GM19467 (cell line): ENCODE measurements around the gene RBBP5.
"Not testable (repeated sequence)": the region's sequence is repeated elsewhere in the genome, so short reads cannot be mapped to it uniquely, and the experiment has no call there.

Experiments
- ATAC-seq: cut with Tn5 transposase; IDR thresholded peaks from one replicate; pipeline ENCODE4 v1.9.1; 2021; ENCODE audit warnings: mild to moderate bottlenecking, moderate library complexity; ENCODE audit not compliant: unreplicated experiment

Gene RBBP5, protein sequence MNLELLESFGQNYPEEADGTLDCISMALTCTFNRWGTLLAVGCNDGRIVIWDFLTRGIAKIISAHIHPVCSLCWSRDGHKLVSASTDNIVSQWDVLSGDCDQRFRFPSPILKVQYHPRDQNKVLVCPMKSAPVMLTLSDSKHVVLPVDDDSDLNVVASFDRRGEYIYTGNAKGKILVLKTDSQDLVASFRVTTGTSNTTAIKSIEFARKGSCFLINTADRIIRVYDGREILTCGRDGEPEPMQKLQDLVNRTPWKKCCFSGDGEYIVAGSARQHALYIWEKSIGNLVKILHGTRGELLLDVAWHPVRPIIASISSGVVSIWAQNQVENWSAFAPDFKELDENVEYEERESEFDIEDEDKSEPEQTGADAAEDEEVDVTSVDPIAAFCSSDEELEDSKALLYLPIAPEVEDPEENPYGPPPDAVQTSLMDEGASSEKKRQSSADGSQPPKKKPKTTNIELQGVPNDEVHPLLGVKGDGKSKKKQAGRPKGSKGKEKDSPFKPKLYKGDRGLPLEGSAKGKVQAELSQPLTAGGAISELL

GRCh38 chr1:205121660-205122488, at the start of gene RBBP5:
RBBP5 (minus strand) TSS chr1:205121978; CDS start chr1:205121873, 105 bp downstream.
- peak; percentile 88 for ATAC-seq

DNA sequence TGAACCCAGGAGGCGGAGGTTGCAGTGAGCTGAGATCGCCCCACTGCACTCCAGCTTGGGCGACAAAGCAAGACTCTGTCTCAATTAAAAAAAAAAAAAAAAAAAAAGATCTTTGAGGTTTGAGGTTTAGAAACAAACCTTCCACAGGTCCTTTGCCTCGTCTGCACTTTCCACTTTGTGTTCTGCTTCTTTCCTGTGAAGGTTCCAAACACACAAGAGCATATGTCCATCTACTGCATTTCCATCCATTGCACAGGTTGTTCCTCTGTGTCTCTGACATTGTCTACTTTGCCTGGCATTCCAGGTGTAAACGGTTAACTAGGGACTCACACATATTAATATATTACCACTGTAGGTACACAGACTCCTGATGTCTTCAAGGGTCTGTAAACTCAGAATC, 49.6 kb upstream of the RBBP5 start:
- no peak for ATAC-seq

GRCh38 chr1:205170532-205171269, 48.9 kb upstream of the RBBP5 start:
- no peak for ATAC-seq

DNA sequence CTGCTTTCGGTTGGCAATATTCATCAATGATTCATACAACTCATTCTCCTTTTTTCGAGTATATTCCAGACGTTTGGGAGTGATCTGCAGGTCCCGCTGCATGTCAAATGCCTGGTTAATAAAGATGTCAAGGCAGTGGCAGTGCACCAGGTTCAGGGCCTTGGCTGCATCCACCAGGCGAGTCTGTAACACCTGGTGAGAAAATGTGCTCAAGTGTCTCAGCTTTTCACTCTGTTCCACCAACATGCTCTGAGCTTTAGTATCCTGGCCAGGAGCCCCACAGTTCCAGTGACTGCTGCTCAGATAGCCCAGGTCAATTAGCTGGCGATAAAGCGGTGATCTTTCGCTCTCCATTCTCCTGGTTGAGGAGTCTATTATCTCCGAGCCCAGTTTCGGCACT, 47.5 kb upstream of the RBBP5 start:
- no peak for ATAC-seq

DNA sequence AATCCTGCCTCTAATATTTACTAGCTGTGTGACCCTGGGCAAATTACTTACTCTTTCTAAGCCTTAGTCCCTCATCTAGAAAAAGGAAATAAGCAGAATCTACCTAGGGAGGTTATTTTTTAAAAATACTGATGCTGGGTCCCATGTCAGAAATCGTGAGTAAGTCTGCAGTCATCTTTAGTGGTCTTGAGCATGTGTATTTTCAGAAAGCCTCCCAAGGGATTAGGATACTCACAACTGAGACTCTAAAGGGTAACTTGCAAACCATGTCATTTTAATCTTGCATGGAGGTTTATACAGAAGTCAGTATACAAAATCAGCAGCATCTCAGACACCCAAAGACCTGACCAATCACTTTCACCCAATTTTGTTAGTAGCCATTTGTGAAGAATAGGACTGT, 46.5 kb upstream of the RBBP5 start:
- no peak for ATAC-seq

GRCh38 chr1:205162301-205162700, 40.5 kb upstream of the RBBP5 start:
- no peak for ATAC-seq

DNA sequence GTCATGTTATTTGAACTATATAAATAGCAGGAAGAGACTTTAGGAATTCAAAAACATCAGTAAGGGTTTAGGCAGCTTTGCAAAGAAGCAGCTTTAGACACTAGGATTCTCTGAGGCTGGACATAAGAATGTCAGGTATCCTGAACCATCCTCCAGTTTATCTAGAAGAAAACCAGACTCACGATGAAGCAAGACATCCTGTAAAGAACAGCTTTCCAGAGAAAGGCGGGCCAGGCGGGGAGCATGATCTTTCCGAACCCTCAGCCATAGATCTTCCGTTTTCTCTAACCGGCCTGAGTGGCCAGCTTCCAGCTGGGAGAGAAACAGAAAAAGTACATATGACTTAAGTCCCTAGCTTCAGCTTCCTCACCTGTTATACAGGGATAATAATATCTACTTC, 39.3 kb upstream of the RBBP5 start:
- no peak for ATAC-seq

GRCh38 chr1:205158048-205158616, 36.4 kb upstream of the RBBP5 start:
- ATAC-seq, result no peak

DNA sequence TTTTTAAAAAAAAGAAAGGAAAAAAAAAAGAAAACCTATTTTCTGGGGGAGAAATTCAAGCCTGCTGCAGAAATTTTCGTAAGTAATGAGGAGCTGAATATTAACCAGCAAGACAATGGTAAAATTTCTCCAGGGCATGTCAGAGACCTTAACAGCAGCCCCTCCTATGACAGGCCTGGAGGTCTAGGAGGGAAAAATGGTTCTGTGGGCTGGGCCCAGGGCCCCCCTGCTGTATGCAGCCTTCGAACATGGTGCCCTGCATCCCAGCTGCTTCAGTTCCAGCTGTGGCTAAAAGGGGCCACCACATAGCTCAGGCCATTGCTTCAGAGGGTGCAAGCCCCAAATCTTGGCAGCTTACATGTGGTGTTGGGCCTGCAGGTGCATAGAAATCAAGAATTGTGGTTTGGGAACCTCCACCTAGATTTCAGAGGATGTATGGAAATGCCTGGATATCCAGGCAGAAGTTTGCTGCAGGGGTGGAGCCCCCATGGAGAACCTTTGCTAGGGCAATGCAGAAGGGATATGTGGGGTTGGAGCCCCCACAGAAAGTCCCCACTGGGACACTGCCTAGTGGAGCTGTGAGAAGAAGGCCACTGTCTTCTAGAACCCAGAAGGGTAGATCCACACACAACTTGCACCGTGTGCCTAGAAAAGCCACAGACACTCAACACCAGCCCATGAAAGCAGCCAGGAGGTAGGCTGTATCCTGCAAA, 34.0 kb upstream of the RBBP5 start:
- ATAC-seq, result not testable (repeated sequence)

- ATAC-seq, result no peak
These were observed 30.7 kb upstream of the RBBP5 start for GRCh38 chr1:205152505-205152904.

DNA sequence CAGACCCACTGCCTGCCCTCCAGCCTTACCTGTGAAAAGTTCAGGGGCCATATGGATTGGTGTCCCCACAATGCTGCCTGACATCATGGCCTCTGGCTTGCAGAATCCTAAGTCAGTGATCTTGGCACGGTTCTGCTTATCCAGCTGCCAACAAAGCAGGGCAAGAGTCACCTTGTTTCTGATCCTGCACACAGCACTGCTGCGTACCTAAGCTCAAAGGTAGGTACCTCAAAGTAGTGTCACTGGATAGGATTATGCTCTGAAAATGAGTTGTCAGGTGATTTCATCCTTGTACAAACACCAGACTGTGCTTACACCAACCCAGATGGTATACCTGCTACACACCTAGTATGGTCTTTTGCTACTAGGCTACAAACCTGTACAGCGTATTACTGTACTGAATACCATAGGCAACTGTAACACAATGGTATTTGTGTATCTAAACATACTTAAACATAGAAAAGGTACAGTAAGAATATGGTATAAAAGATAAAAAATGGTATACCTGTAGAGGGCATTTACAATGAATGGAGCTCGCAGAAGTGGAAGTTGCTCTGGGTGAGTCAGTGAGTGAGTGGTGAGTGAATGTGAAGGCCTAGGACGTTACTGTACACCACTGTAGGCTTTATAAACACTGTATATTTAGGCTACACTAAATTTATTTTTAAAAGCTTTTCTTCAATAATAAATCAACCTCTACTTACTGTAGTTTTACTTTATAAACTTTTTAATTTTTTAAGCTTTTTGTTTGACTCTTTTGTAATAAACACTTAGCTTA, 29.1 kb upstream of the RBBP5 start:
- ATAC-seq, result no peak

- ATAC-seq, result no peak
These were observed 25.5 kb upstream of the RBBP5 start for GRCh38 chr1:205147191-205147835.

GRCh38 chr1:205144751-205145150, 23.0 kb upstream of the RBBP5 start:
- ATAC-seq, result no peak

GRCh38 chr1:205144046-205144720, 22.4 kb upstream of the RBBP5 start:
- ATAC-seq, result no peak

DNA sequence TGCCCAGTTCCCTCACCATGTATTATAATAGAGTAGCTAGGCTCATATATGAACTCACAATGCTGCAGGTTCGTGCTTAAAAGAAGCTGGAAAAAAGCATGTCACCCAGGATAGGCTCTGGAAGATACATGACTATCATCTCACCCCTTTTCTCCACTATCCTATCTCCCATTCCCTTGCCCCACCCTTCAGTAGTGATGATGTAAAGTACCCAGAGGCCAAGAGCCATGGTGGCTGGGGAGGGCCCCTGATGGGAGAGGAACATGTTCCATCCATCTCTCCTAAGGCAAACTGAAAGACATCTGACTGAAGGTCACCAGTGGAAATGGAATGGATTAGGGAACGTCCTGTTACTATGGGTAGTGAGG, 20.3 kb upstream of the RBBP5 start:
- ATAC-seq, result no peak

- no peak for ATAC-seq
These were observed 19.7 kb upstream of the RBBP5 start for GRCh38 chr1:205141236-205142101.

- ATAC-seq, result no peak
These were observed 18.3 kb upstream of the RBBP5 start for GRCh38 chr1:205140113-205140512.
